Kidney epithelial cell (primary cell): ENCODE data around the gene TMEM18. TPM values are rescaled to one million over a fixed set of nuclear protein-coding genes. Genes with fewer than 3 reads are reported as not detected.

Experiments
- DNase-seq: peaks from one replicate; pipeline ENCODE4 v3.0.0-alpha.2; 2010; ENCODE audit warnings: low read depth
- H3K27me3 ChIP-seq: 2 replicates; pipeline ENCODE4 v1.6.0; 2011; ENCODE audit warnings: low read length; ENCODE audit not compliant: control insufficient read depth, insufficient read depth
- H3K36me3 ChIP-seq: 2 replicates; pipeline ENCODE4 v1.5.1; 2011; ENCODE audit warnings: low read length; ENCODE audit not compliant: control insufficient read depth, insufficient read depth
- H3K4me3 ChIP-seq: 2 replicates; pipeline ENCODE4 v1.5.1; 2011; ENCODE audit warnings: low read depth, mild to moderate bottlenecking, control low read depth, low read length
- total RNA-seq: library from RNA; depleted of rRNA; stranded (reverse); fragments of >200 nt; gene quantifications from 2 replicates; pipeline ENCODE4 v1.2.3, GENCODE V29; 2015
- TF ChIP-seq, protein P1 (sequence below): IDR thresholded peaks from 2 replicates; pipeline ENCODE4 v1.5.1; 2011; ENCODE audit warnings: mild to moderate bottlenecking, moderate library complexity, low read length, control low read depth, inconsistent platforms; ENCODE audit not compliant: insufficient read depth, poor library complexity, severe bottlenecking

TMEM18 gene
- total RNA-seq = 33.6 and 37.1 TPM in 2 replicates

DNA sequence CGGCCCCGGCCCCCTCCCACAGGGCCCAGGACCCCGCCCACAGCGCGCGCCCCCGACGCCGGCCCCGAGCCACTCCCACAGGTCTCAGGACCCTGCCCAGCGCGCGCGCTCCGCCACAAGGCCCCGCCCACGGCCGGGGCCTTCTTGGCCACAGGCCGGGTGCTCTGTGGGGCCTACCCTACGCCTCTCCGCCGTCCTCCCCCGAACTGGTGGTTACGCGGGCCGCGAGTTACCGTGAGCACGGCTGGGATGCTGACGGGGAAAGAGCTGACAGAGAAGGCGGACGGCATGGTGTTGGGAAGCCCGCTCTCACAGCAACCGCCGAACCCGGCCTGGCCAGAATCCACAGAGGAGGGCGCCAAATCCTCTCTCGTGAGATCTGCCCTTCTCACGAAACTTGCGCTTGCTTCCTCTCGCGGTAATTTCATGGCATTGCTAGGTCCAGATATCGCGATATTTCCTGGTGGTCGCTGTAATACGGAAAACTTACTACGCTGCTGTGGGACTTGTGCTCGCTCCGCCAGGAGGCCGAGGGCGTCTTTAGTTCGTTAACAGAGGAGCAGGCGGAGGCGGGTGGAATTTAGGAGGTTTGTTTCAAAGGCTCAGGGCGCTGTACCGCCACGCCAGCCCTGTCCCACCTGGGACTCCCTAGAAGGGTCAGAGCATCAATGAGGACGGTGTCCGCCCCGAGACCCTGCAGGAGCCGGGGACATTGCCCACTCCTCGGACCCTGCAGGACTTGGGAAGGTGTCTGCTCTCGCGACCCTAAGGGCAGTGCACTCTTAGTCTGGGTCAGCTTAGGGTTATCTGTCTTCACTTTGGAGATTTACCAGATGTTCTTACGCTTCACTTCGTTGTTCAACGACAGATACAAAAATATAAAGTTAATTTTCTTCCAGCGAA, at the start of gene TMEM18:
TSS of gene TMEM18 (minus strand) at position 351 of the 903 bp plus-strand sequence. CDS start at position 290, 61 bp downstream.
- H3K27me3 ChIP-seq = no peaks in the 10 kb centered on the region
- peak; percentile 94 for DNase-seq
- H3K4me3 ChIP-seq = peak within 1 kb of the TSS; percentile 96
- TF ChIP-seq, protein P1, sequence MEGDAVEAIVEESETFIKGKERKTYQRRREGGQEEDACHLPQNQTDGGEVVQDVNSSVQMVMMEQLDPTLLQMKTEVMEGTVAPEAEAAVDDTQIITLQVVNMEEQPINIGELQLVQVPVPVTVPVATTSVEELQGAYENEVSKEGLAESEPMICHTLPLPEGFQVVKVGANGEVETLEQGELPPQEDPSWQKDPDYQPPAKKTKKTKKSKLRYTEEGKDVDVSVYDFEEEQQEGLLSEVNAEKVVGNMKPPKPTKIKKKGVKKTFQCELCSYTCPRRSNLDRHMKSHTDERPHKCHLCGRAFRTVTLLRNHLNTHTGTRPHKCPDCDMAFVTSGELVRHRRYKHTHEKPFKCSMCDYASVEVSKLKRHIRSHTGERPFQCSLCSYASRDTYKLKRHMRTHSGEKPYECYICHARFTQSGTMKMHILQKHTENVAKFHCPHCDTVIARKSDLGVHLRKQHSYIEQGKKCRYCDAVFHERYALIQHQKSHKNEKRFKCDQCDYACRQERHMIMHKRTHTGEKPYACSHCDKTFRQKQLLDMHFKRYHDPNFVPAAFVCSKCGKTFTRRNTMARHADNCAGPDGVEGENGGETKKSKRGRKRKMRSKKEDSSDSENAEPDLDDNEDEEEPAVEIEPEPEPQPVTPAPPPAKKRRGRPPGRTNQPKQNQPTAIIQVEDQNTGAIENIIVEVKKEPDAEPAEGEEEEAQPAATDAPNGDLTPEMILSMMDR = peak; percentile 37
- H3K36me3 ChIP-seq = no peaks in the 10 kb centered on the region

- TF ChIP-seq, protein P1 = no peak
- Histone ChIP-seq H3K27me3 (peaks cover 2% of the 10 kb centered on the region), H3K36me3 (no peaks in the 10 kb centered on the region), H3K4me3 (no peak overlapping the region)
- no peak for DNase-seq
Observed at GRCh38 chr2:726169-726568, 49.0 kb upstream of the TMEM18 start.

DNA sequence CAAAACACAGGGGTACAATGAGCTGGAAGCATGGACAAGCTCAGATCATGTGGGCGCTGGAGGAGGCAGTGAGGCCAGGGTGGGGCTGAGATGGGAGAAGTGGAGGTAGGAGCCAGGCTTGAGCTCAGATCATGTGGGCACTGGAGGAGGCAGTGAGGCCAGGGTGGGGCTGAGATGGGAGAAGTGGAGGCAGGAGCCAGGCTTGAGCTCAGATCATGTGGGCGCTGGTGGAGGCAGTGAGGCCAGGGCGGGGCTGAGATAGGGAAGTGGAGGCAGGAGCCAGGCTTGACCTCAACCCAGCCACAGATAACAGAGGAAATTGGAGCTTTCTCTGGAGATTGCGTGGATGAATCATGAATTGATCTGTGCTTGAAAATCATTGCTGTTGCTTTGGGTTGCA, 48.3 kb upstream of the TMEM18 start:
- TF ChIP-seq, protein P1 = no peak

GRCh38 chr2:723761-724160, 46.6 kb upstream of the TMEM18 start:
- Histone ChIP-seq H3K27me3 (peaks cover 2% of the 10 kb centered on the region), H3K36me3 (no peaks in the 10 kb centered on the region), H3K4me3 (no peak overlapping the region)
- no peak for DNase-seq
- TF ChIP-seq, protein P1 = no peak

More for the DNA sequence above, 48.3 kb upstream of the TMEM18 start:
- Histone ChIP-seq H3K36me3 (no peaks in the 10 kb centered on the region), H3K4me3 (no peak overlapping the region), H3K27me3 (peaks cover 2% of the 10 kb centered on the region)
- DNase-seq = no peak

GRCh38 chr2:720842-721241, 43.6 kb upstream of the TMEM18 start:
- H3K4me3 ChIP-seq = no peak overlapping the region
- DNase-seq = no peak
- H3K36me3 ChIP-seq = no peaks in the 10 kb centered on the region
- peaks cover 2% of the 10 kb centered on the region for H3K27me3 ChIP-seq
- TF ChIP-seq, protein P1 = no peak
